Ishikawa (cell line): ENCODE results near the gene CYBA.

ENCODE experiments used
- CEBPB ChIP-seq: IDR thresholded peaks from 2 replicates; pipeline ENCODE4 v1.6.1; 2012
- CREB1 ChIP-seq: IDR thresholded peaks from 2 replicates; pipeline ENCODE4 v1.6.1; 2012; ENCODE audit warnings: low read depth
- EGR1 ChIP-seq: IDR thresholded peaks from 2 replicates; pipeline ENCODE4 v1.6.1; 2012
- EP300 ChIP-seq: IDR thresholded peaks from 2 replicates; pipeline ENCODE4 v1.6.1; 2012; ENCODE audit warnings: borderline replicate concordance
- FOXM1 ChIP-seq: IDR thresholded peaks from 2 replicates; pipeline ENCODE4 v1.6.1; 2012; ENCODE audit warnings: low read depth, borderline replicate concordance
- MAX ChIP-seq: IDR thresholded peaks from 2 replicates; pipeline ENCODE4 v1.6.1; 2012
- NFIC ChIP-seq: IDR thresholded peaks from 2 replicates; pipeline ENCODE4 v1.6.1; 2012
- RAD21 ChIP-seq: IDR thresholded peaks from 2 replicates; pipeline ENCODE4 v1.6.1; 2012; ENCODE audit warnings: low read depth
- TAF1 ChIP-seq: IDR thresholded peaks from 2 replicates; pipeline ENCODE4 v1.6.1; 2012; ENCODE audit warnings: low read depth, mild to moderate bottlenecking
- TCF12 ChIP-seq: IDR thresholded peaks from 2 replicates; pipeline ENCODE4 v1.6.1; 2012; ENCODE audit warnings: low read depth
- TEAD4 ChIP-seq: IDR thresholded peaks from 2 replicates; pipeline ENCODE4 v1.6.1; 2012
- USF1 ChIP-seq: IDR thresholded peaks from 2 replicates; pipeline ENCODE4 v1.6.1; 2012
- YY1 ChIP-seq: IDR thresholded peaks from 2 replicates; pipeline ENCODE4 v1.6.1; 2012; ENCODE audit warnings: low read depth
- ZBTB7A ChIP-seq: IDR thresholded peaks from 2 replicates; pipeline ENCODE4 v1.6.1; 2012; ENCODE audit warnings: low read depth
- TF ChIP-seq, protein P1 (sequence below): IDR thresholded peaks from 2 replicates; pipeline ENCODE4 v1.6.1; 2012; ENCODE audit warnings: low read depth, mild to moderate bottlenecking

CYBA gene

DNA sequence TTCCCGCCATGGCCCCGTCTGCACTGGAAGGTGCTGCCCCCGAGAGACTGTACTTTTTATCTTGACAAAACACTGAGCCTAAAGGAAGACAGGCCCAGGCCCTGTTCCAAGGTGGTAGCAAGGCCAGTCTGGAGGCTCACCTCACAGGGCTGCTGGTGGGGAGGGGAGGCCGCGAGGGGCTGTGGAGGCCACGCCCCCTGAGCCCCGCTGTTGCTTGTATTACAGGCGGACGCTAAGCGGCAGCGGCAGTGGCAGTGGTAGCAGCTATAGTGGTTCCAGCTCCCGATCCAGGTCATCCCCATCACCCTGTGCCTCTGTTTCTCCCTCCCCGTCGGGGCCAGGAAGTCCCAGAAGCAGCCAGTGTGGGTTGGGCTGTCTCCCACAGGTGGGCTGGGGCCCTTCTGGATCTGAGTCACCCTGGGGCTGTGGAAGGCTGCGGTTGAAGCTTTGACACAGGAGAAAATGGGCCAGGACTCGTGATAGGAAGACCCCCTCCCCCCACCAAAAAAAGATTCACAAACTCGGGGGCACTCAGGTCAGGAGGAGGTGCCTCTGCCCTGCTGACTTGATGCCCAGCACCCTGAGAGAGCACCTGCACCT is 25.8 kb downstream of the CYBA start:
- TF ChIP-seq RAD21 (no peak), EP300 (no peak)
- TF ChIP-seq, protein P1, sequence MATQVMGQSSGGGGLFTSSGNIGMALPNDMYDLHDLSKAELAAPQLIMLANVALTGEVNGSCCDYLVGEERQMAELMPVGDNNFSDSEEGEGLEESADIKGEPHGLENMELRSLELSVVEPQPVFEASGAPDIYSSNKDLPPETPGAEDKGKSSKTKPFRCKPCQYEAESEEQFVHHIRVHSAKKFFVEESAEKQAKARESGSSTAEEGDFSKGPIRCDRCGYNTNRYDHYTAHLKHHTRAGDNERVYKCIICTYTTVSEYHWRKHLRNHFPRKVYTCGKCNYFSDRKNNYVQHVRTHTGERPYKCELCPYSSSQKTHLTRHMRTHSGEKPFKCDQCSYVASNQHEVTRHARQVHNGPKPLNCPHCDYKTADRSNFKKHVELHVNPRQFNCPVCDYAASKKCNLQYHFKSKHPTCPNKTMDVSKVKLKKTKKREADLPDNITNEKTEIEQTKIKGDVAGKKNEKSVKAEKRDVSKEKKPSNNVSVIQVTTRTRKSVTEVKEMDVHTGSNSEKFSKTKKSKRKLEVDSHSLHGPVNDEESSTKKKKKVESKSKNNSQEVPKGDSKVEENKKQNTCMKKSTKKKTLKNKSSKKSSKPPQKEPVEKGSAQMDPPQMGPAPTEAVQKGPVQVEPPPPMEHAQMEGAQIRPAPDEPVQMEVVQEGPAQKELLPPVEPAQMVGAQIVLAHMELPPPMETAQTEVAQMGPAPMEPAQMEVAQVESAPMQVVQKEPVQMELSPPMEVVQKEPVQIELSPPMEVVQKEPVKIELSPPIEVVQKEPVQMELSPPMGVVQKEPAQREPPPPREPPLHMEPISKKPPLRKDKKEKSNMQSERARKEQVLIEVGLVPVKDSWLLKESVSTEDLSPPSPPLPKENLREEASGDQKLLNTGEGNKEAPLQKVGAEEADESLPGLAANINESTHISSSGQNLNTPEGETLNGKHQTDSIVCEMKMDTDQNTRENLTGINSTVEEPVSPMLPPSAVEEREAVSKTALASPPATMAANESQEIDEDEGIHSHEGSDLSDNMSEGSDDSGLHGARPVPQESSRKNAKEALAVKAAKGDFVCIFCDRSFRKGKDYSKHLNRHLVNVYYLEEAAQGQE = no peak

- TF ChIP-seq YY1 = no peak
- no peak for TF ChIP-seq NFIC
- TF ChIP-seq EGR1 = no peak
- TF ChIP-seq, protein P1 = no peak
- TF ChIP-seq ZBTB7A = no peak
These were observed 26.4 kb downstream of the CYBA start for GRCh38 chr16:88624481-88624880.

DNA sequence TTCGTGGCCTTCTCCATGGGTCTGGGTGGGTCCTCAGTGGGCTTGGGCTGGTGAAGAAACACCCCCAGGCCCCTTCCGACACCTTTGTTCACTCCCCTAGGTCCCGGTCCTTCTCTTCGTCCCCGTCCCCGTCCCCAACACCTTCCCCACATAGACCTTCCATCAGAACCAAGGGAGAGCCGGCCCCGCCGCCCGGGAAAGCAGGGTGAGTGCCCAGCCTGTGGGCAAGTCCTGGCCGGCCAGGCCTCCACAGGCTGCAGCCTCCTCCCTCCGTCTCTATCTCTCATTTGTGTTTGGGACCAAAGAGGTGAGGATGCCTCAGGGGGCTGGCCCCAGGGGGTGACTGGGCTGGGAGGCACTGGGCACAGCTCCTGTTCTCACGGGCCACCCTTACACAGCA is 27.0 kb downstream of the CYBA start:
- TF ChIP-seq, protein P1 = no peak
- no peak for TF ChIP-seq RAD21
- no peak for TF ChIP-seq EP300
- TF ChIP-seq YY1 = no peak
- no peak for TF ChIP-seq USF1
- no peak for TF ChIP-seq EGR1
- TF ChIP-seq CEBPB = no peak
- no peak for TF ChIP-seq NFIC
- TF ChIP-seq ZBTB7A = no peak
- no peak for TF ChIP-seq MAX
- no peak for TF ChIP-seq FOXM1
- TF ChIP-seq CREB1 = no peak
- no peak for TF ChIP-seq TEAD4
- TF ChIP-seq TCF12 = no peak
- no peak for TF ChIP-seq TAF1

- TF ChIP-seq YY1 (no peak), CEBPB (no peak), RAD21 (no peak), MAX (no peak), TEAD4 (no peak), NFIC (no peak), FOXM1 (no peak), TCF12 (no peak), EP300 (no peak), ZBTB7A (no peak), CREB1 (no peak), EGR1 (no peak), USF1 (no peak), TAF1 (no peak)
- TF ChIP-seq, protein P1 = no peak
These were observed 28.0 kb downstream of the CYBA start for GRCh38 chr16:88622866-88623265.
